ACC112 (cell line): ENCODE results near the gene VAMP3.

Experiments
- H2AFZ ChIP-seq: fragments of 200-600 bp; sonication (generic); one replicate; pipeline ENCODE4 v1.6.0; 2017; ENCODE audit warnings: antibody characterized with exemption, low read length; ENCODE audit not compliant: unreplicated experiment
- H3K27ac ChIP-seq: fragments of 200-600 bp; sonication (generic); 2 replicates; pipeline ENCODE4 v1.5.1; 2014; ENCODE audit warnings: low read depth, mild to moderate bottlenecking, antibody characterized with exemption, low read length, moderate library complexity
- H3K27me3 ChIP-seq: fragments of 200-600 bp; sonication (generic); 2 replicates; pipeline ENCODE4 v1.6.1; 2014; ENCODE audit warnings: mild to moderate bottlenecking, antibody characterized with exemption, low read length, moderate library complexity, mixed read lengths; ENCODE audit not compliant: insufficient read depth
- H3K36me3 ChIP-seq: fragments of 200-600 bp; sonication (generic); 2 replicates; pipeline ENCODE4 v1.6.1; 2016; ENCODE audit warnings: mild to moderate bottlenecking, antibody characterized with exemption, low read length, moderate library complexity, mixed read lengths; ENCODE audit not compliant: insufficient read depth
- H3K4me1 ChIP-seq: fragments of 200-600 bp; sonication (generic); one replicate; pipeline ENCODE4 v1.6.1; 2016; ENCODE audit warnings: low read length, mixed read lengths; ENCODE audit not compliant: insufficient read depth, unreplicated experiment, control insufficient read depth
- H3K4me3 ChIP-seq: fragments of 200-600 bp; sonication (generic); 2 replicates; pipeline ENCODE4 v1.5.1; 2014; ENCODE audit warnings: mild to moderate bottlenecking, low read depth, low read length
- H3K79me2 ChIP-seq: fragments of 200-600 bp; sonication (generic); one replicate; pipeline ENCODE4 v1.6.0; 2016; ENCODE audit warnings: low read length; ENCODE audit not compliant: control insufficient read depth, unreplicated experiment, insufficient read depth

The VAMP3 gene

DNA sequence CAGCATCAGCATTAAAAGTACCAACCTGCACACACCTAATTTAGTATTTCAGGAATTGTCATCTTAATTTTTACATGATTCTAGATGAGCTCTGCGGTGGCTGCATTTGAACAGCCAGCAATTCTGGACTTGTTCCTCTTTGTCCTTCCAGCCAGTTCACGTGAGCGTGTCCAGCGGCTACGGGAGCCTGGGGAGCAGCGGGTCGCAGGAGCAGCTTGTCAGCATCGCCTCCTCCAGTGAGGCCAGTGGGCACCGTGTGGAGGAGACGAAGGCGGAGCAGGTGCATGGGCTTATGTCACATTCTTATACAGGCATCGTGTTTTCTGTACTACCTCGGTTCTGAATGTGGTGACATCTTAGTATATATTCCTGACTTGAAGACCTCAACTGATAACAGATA lies 38.6 kb downstream of the VAMP3 start:
- Histone ChIP-seq H3K4me3 (no peak overlapping the region), H3K79me2 (no peaks in the 10 kb centered on the region), H3K4me1 (peaks cover 10% of the 10 kb centered on the region), H3K36me3 (peaks cover 24% of the 10 kb centered on the region), H3K27me3 (no peaks in the 10 kb centered on the region), H3K27ac (peak overlapping the region; percentile 35; the same call in 1 of the 2 replicates), H2AFZ (no peak overlapping the region)

GRCh38 chr1:7810395-7810794 lies 39.3 kb downstream of the VAMP3 start:
- Histone ChIP-seq H3K36me3 (peaks cover 24% of the 10 kb centered on the region), H3K4me3 (no peak overlapping the region), H3K79me2 (no peaks in the 10 kb centered on the region), H3K4me1 (peaks cover 10% of the 10 kb centered on the region), H3K27me3 (no peaks in the 10 kb centered on the region), H3K27ac (peak overlapping the region; percentile 49), H2AFZ (no peak overlapping the region)

DNA sequence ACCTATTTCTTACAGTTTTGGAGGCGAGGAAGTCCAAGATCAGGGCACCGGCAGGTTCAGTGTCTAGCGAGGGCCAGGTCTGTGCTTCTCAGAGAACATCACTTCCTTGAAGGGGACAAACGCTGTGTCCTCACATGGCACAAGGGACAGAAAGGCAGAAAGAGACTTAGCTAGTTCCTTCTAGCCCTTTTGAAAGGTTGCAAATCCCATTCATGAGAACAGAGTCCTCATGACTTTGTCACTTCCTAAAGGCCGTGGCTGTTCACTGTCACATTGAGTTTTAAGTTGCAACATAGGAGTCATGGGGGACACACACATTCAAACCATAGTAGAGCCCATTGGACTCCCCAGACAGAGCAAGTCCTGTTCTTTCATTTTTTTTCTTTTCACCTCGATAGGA lies 40.4 kb downstream of the VAMP3 start:
- H3K27ac ChIP-seq = no peak overlapping the region
- H3K79me2 ChIP-seq = no peaks in the 10 kb centered on the region
- H3K36me3 ChIP-seq = peaks cover 24% of the 10 kb centered on the region
- no peak overlapping the region for H2AFZ ChIP-seq
- peaks cover 10% of the 10 kb centered on the region for H3K4me1 ChIP-seq
- H3K27me3 ChIP-seq = no peaks in the 10 kb centered on the region
- no peak overlapping the region for H3K4me3 ChIP-seq

DNA sequence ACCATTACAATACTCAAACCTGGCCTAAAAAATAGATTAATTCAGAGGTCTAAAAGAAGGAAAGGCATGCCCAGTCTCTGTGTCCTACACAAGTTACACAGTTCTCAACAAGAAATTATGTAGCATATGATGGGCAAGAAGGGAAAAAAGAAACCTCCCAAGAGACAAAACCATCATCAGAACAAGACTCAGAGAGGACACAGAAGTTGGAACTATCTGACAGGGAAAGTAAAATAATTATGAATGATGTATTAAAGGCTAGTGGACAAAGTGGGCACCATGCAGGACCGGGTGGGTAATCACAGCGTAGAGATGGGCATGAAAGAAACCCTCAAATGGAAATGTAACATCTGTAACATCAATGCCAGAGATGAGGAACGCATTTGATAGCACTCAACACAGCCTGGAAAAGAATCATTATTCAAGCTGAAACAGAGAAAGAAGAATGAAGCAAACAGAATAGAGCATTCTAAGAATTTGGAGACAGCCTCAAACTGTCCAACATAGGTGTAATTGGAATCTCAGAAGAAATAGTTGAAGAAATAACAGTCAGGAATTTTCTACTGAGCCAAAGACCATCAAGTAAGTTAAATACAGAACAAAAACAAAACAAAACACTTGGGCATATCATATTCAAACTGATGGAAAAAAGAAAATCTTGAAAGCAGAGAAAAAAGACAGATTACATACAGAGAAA lies 42.7 kb downstream of the VAMP3 start:
- no peaks in the 10 kb centered on the region for H3K27me3 ChIP-seq
- H3K4me3 ChIP-seq = no peak overlapping the region
- peaks cover 24% of the 10 kb centered on the region for H3K36me3 ChIP-seq
- no peaks in the 10 kb centered on the region for H3K79me2 ChIP-seq
- H3K27ac ChIP-seq = no peak overlapping the region
- H2AFZ ChIP-seq = no peak overlapping the region
- peaks cover 10% of the 10 kb centered on the region for H3K4me1 ChIP-seq

- Histone ChIP-seq H3K4me1 (no peaks in the 10 kb centered on the region), H3K4me3 (no peak overlapping the region), H2AFZ (no peak overlapping the region), H3K79me2 (no peaks in the 10 kb centered on the region), H3K27ac (no peak overlapping the region), H3K27me3 (no peaks in the 10 kb centered on the region), H3K36me3 (no peaks in the 10 kb centered on the region; the same call in 1 of the 2 replicates)
These were observed 50.2 kb downstream of the VAMP3 start for GRCh38 chr1:7821282-7821681.

GRCh38 chr1:7824701-7825100 lies 53.6 kb downstream of the VAMP3 start:
- H3K27ac ChIP-seq = no peak overlapping the region
- H3K79me2 ChIP-seq = no peaks in the 10 kb centered on the region
- H3K4me1 ChIP-seq = no peaks in the 10 kb centered on the region
- H3K4me3 ChIP-seq = no peak overlapping the region
- H3K27me3 ChIP-seq = no peaks in the 10 kb centered on the region
- no peak overlapping the region for H2AFZ ChIP-seq
- H3K36me3 ChIP-seq = no peaks in the 10 kb centered on the region; the same call in 1 of the 2 replicates

DNA sequence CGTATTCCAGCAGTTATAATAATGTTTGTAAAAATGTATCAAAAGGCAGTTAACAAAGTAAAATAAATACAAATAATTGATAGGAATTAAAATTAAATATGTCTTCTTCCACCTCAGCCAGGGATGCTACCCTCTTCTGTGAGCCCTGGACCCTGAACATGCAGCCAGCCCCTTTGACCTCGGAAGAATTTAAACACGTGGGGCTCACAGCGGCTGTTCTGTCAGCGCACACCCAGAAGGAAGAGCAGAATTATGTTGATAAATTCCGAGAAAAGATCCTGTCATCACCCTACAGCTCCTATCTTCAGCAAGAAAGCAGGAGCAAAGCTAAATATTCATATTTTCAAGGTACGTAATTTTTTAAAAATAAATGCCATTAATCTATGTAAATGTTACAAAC lies 55.3 kb downstream of the VAMP3 start:
- Histone ChIP-seq H3K4me3 (no peak overlapping the region), H3K79me2 (no peaks in the 10 kb centered on the region), H3K4me1 (no peaks in the 10 kb centered on the region), H3K27me3 (no peaks in the 10 kb centered on the region), H3K27ac (no peak overlapping the region), H2AFZ (no peak overlapping the region), H3K36me3 (0 out of 2 replicates have a peak, but pooled peaks cover 7% of the 10 kb centered on the region)

DNA sequence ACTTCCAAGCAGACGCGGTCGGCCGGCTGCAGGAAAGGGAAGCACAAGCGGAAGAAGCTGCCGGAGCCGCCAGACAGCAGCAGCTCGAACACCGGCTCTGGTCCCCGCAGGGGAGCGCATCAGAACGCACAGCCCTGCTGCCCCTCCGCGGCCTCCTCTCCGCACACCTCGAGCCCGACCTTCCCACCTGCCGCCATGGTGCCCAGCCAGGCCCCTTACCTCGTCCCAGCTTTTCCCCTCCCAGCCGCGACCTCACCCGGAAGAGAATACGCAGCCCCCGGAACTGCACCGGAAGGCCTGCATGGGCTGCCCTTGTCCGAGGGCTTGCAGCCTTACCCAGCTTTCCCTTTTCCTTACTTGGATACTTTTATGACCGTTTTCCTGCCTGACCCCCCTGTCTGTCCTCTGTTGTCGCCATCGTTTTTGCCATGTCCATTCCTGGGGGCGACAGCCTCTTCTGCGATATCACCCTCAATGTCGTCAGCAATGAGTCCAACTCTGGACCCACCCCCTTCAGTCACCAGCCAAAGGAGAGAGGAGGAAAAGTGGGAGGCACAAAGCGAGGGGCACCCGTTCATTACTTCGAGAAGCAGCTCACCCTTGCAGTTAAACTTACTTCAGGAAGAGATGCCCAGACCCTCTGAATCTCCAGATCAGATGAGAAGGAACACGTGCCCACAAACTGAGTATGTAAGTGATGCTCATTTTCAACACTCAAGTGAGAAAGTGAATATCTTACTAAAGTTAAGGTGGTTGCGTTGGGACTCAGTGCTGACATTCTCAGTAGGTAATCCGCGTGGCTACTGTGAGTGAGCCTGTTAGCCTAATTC lies 56.2 kb downstream of the VAMP3 start:
- Histone ChIP-seq H3K36me3 (0 out of 2 replicates have a peak, but pooled peaks cover 7% of the 10 kb centered on the region), H3K4me3 (no peak overlapping the region; the same call in 1 of the 2 replicates), H2AFZ (no peak overlapping the region), H3K4me1 (no peaks in the 10 kb centered on the region), H3K27me3 (no peaks in the 10 kb centered on the region), H3K27ac (no peak overlapping the region), H3K79me2 (no peaks in the 10 kb centered on the region)
